PFSK-1 (cell line): Measurements from ENCODE around the gene C8G.
A peak's percentile ranks its signal among the peaks of the same experiment; 100 is the strongest.

Source experiments
- FOXP2 ChIP-seq: optimal IDR thresholded peaks from 2 replicates; pipeline ENCODE3; 2011; ENCODE audit warnings: borderline replicate concordance, control low read depth, inconsistent platforms; ENCODE audit not compliant: insufficient read depth; ENCODE audit errors: extremely low read length, extremely low read depth
- TAF1 ChIP-seq: IDR thresholded peaks from 2 replicates; pipeline ENCODE4 v1.6.1; 2012; ENCODE audit warnings: low read length, control low read depth, borderline replicate concordance; ENCODE audit not compliant: insufficient read depth
- TF ChIP-seq, protein P1 (sequence below), 2 experiments: IDR thresholded peaks; 2 replicates each; pipeline versions ENCODE4 v1.6.1 to v1.8.0; 2011 to 2012; ENCODE audit warnings: low read depth in 2 of 2, low read length in 2 of 2, control low read depth in 1 of 2, inconsistent platforms in 1 of 2, mild to moderate bottlenecking in 1 of 2, moderate library complexity in 1 of 2; ENCODE audit not compliant: insufficient read depth in 1 of 2

DNA sequence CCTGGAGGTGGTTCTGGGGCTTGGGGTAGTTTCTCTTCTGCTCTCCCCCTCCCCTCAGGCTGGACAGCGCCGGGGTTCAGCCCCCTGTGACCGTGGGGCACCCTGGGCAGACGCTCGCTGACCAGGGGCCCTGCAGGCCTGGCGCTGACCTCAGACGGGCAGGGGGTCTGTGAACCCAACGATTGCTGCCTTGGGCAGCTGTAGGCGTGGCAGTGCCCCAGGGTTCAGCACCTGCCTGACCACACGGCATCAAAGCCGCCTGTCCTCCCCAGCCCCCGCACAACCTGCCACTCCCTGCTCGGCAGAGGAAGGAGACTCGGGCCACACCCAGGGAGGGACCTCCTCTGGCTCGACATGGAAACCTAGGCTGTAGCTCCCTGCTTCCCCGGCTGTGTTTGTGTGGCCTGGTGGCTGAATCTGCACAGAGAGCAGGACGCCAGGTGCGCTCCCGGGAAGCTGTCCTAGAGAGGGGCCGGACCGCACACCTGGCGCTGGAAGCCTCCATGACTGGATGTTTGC is 19.2 kb downstream of the C8G start:
- TF ChIP-seq FOXP2 (no peak), TAF1 (no peak)
- TF ChIP-seq, protein P1, sequence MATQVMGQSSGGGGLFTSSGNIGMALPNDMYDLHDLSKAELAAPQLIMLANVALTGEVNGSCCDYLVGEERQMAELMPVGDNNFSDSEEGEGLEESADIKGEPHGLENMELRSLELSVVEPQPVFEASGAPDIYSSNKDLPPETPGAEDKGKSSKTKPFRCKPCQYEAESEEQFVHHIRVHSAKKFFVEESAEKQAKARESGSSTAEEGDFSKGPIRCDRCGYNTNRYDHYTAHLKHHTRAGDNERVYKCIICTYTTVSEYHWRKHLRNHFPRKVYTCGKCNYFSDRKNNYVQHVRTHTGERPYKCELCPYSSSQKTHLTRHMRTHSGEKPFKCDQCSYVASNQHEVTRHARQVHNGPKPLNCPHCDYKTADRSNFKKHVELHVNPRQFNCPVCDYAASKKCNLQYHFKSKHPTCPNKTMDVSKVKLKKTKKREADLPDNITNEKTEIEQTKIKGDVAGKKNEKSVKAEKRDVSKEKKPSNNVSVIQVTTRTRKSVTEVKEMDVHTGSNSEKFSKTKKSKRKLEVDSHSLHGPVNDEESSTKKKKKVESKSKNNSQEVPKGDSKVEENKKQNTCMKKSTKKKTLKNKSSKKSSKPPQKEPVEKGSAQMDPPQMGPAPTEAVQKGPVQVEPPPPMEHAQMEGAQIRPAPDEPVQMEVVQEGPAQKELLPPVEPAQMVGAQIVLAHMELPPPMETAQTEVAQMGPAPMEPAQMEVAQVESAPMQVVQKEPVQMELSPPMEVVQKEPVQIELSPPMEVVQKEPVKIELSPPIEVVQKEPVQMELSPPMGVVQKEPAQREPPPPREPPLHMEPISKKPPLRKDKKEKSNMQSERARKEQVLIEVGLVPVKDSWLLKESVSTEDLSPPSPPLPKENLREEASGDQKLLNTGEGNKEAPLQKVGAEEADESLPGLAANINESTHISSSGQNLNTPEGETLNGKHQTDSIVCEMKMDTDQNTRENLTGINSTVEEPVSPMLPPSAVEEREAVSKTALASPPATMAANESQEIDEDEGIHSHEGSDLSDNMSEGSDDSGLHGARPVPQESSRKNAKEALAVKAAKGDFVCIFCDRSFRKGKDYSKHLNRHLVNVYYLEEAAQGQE (IDR thresholded peaks at IDR 0.05; ENCODE audit: insufficient read depth in 1 of 2, low read depth in 2 of 2, low read length in 2 of 2) = peak in 1 of 2 experiments; percentile 40; a peak in 1 of 4 replicates
